Thyroid gland (tissue), 4 donors: Measurements from ENCODE around the gene LRRC39.

Experiments used
- CTCF ChIP-seq, 6 experiments: fragments of 200-600 bp in 3 of 6; fragments of 450-650 bp in 3 of 6; sonication (generic) in 3 of 6; IDR thresholded peaks; one replicate each; pipeline ENCODE4 v1.5.1; 2016 to 2019; ENCODE audit warnings: antibody characterized with exemption in 6 of 6, mild to moderate bottlenecking in 2 of 6, inconsistent platforms in 1 of 6, moderate library complexity in 1 of 6
- POLR2A ChIP-seq, 2 donors: fragments of 450-650 bp; IDR thresholded peaks; one replicate each; pipeline ENCODE4 v1.6.1; 2017; ENCODE audit warnings: antibody characterized with exemption in 2 of 2, mild to moderate bottlenecking in 2 of 2, moderate library complexity in 1 of 2

- no peak for TF ChIP-seq POLR2A (IDR thresholded peaks at IDR 0.05)
- TF ChIP-seq CTCF (IDR thresholded peaks at IDR 0.05): no peak
These were observed 28.2 kb upstream of the LRRC39 start for GRCh38 chr1:100206301-100206700.
